Left ventricle myocardium inferior (tissue), 1 donor: ENCODE results near the gene OGFOD1. TPM values are rescaled to one million over a fixed set of nuclear protein-coding genes. Genes with fewer than 3 reads are reported as not detected.

ENCODE experiments used
- DNase-seq: peaks from one replicate; pipeline ENCODE4 v3.0.0-alpha.2; 2020
- H3K27ac ChIP-seq: fragments of 200-600 bp; replicated peaks from 2 replicates; pipeline ENCODE4 v1.8.0; 2021
- H3K27me3 ChIP-seq: fragments of 200-600 bp; 2 replicates; pipeline ENCODE4 v1.8.0; 2021; ENCODE audit warnings: low read depth
- H3K36me3 ChIP-seq: fragments of 200-600 bp; 2 replicates; pipeline ENCODE4 v1.8.0; 2021
- H3K4me1 ChIP-seq: fragments of 200-600 bp; 2 replicates; pipeline ENCODE4 v1.8.0; 2021
- H3K4me3 ChIP-seq: fragments of 200-600 bp; 2 replicates; pipeline ENCODE4 v1.8.0; 2021; ENCODE audit warnings: mild to moderate bottlenecking, moderate library complexity
- H3K9me3 ChIP-seq: fragments of 200-600 bp; replicated peaks from 2 replicates; pipeline ENCODE4 v1.8.0; 2021
- intact Hi-C: fragments of 100-400 bp; cut with micrococcal nuclease; formaldehyde crosslinking; loops from one replicate; pipeline ENCODE4 v1.11.0; 2022
- total RNA-seq: library from RNA; stranded (reverse); fragmentation: NEBNext Ultra II Directional; extraction: Animal tissue kit (Norgen Biotek cat#: 25700); gene quantifications from one replicate; pipeline ENCODE4 v1.2.1, GENCODE V29; 2021
- TF ChIP-seq, protein P1 (sequence below): fragments of 200-600 bp; IDR thresholded peaks from 2 replicates; pipeline ENCODE4 v1.8.0; 2021; ENCODE audit warnings: antibody characterized with exemption, mild to moderate bottlenecking, borderline replicate concordance
- donor health status: DM: no; HTN: yes; CAD: no; lungs with severe emphysema.

Gene OGFOD1
- total RNA-seq, 1 donor from 2014 or later = 35.4 TPM

DNA sequence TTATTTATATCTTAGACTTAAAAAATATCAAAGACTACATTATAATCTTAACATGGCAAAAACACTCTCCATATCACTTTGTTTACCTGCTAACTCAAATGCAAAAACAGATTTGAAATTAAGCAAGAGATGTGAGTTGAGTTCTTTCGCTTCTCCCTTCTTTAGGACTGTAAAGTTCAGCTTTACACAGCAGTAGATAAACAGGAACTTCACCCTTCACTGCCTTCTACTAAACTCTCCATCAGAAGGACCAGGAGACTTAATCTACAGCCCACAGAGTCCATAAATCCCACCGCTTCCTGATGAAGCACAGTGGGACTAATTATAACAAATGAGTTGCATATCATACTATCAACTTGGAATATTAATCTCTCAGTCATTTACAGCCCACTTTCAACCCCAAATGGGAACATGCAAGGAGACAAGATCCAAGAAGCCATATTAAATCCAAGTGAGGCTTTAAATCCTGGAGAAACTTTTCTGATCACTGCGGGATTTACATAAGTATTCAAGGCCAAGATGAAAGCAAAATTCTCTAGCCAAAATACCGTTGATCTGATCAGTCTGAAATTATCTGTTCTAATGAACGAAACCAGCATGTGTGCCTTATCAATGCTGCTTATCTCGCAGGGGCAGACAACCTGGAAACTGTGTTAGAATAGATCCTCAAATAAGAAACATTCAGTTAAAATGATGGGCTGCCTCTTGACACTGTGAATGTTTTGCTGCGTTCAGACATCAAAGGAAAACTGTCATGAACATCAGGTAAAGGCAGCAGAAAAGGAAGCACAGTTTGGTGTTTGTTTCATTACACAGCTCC, 27.6 kb upstream of the OGFOD1 start:
- Histone ChIP-seq H3K9me3 (no peaks in the 10 kb centered on the region), H3K27me3 (no peaks in the 10 kb centered on the region), H3K4me3 (peak overlapping the region; percentile 93), H3K27ac (peak overlapping the region; percentile 89), H3K4me1 (peaks cover 50% of the 10 kb centered on the region), H3K36me3 (no peaks in the 10 kb centered on the region)
- no peak for DNase-seq
- intact Hi-C loops = no loop called here
- TF ChIP-seq, protein P1, sequence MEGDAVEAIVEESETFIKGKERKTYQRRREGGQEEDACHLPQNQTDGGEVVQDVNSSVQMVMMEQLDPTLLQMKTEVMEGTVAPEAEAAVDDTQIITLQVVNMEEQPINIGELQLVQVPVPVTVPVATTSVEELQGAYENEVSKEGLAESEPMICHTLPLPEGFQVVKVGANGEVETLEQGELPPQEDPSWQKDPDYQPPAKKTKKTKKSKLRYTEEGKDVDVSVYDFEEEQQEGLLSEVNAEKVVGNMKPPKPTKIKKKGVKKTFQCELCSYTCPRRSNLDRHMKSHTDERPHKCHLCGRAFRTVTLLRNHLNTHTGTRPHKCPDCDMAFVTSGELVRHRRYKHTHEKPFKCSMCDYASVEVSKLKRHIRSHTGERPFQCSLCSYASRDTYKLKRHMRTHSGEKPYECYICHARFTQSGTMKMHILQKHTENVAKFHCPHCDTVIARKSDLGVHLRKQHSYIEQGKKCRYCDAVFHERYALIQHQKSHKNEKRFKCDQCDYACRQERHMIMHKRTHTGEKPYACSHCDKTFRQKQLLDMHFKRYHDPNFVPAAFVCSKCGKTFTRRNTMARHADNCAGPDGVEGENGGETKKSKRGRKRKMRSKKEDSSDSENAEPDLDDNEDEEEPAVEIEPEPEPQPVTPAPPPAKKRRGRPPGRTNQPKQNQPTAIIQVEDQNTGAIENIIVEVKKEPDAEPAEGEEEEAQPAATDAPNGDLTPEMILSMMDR = no peak

DNA sequence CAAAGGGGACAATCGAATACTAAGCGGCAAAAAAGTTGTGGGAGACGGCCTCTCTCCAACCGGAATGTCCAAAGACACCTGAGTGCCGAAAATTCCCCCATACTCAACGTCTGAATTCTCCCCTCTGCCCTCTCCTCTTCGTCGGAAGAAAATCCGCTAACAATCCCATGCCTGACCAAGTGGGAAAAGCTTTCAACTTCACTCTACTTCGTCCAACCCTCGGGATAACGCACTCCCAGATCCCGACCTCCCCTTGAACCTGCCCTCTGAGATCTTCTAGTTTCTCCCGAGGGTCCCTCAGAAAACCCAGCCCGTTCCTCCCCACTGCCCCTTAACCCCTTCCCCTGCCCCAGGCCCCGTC, 27.0 kb upstream of the OGFOD1 start:
- DNase-seq = no peak
- Histone ChIP-seq H3K4me1 (peaks cover 50% of the 10 kb centered on the region), H3K9me3 (no peaks in the 10 kb centered on the region), H3K27me3 (no peaks in the 10 kb centered on the region), H3K27ac (peak overlapping the region; percentile 89), H3K4me3 (peak overlapping the region; percentile 93), H3K36me3 (no peaks in the 10 kb centered on the region)
- TF ChIP-seq, protein P1 = no peak
- intact Hi-C loops = no loop called here

DNA sequence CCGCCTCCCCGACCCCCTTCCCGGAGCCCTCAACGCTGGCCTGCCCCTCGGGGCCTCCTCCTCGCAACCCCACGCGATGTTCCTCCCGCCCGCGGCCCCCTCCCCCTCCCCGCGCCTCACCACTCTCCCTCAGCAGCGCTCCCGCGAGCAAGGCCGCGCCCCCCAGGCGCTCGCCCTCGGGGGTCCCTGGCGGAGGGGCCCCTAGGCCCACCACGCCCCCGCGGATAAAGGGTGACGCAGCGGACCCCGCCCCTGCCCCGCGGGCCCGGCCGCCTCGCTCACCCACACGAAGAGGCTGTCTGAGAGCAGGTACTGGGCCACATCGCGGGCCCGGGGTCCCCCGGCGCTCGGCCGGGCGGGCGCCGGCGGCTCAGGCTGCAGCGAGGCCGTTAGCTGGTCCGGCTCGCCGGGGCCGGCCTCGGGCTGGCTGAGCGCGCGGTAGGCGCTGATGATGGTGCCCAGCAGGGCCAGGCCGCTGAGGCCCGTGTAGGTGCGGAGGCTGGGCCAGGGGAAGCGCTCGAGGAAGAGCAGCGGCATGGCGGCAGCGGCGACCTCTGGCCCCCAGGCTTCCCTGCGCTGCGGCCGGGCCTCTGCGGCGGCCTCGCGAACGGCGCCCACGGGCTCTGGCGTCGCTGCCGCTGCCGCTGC, 26.4 kb upstream of the OGFOD1 start:
- DNase-seq = peak; percentile 38
- Histone ChIP-seq H3K4me3 (peak overlapping the region; percentile 93), H3K9me3 (no peaks in the 10 kb centered on the region), H3K27me3 (no peaks in the 10 kb centered on the region), H3K4me1 (peaks cover 49% of the 10 kb centered on the region), H3K36me3 (peaks cover 1% of the 10 kb centered on the region), H3K27ac (peak overlapping the region; percentile 89)
- intact Hi-C loops = no loop called here
- TF ChIP-seq, protein P1 = no peak

DNA sequence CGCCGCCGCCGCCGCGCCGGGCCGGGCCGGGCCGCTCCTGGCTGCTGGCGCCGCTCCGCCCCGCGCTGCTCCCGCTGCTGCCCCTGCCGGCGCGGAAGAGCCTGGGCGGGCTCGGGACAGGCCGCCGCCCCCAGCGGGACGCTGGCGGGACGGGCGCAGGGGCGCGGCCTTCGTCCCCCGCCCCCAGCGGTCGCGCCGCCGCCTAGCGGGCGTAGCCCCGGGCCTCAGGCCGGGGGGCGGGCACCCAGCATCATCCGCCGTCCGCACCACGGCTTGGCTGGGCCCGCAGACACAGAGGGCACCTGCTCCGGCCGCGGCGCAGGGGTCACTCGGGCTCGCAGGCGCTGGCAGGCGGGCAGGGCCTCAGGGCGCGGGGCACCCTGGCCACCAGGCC, 25.9 kb upstream of the OGFOD1 start, which contains the start of gene AMFR:
Gene AMFR, minus strand, starts transcription at position 107 of the 394 bp plus-strand sequence. CDS start 218 bp downstream, outside the sequence.
- intact Hi-C loops = no loop called here
- H3K9me3 ChIP-seq = no peaks in the 10 kb centered on the region
- TF ChIP-seq, protein P1 = peak; percentile 72
- H3K36me3 ChIP-seq = peaks cover 6% of the 10 kb centered on the region
- H3K4me1 ChIP-seq = peaks cover 44% of the 10 kb centered on the region
- DNase-seq = peak; percentile 73
- H3K4me3 ChIP-seq = peak within 1 kb of the TSS; percentile 93
- no peaks in the 10 kb centered on the region for H3K27me3 ChIP-seq
- H3K27ac ChIP-seq = peak within 1 kb of the TSS; percentile 89

DNA sequence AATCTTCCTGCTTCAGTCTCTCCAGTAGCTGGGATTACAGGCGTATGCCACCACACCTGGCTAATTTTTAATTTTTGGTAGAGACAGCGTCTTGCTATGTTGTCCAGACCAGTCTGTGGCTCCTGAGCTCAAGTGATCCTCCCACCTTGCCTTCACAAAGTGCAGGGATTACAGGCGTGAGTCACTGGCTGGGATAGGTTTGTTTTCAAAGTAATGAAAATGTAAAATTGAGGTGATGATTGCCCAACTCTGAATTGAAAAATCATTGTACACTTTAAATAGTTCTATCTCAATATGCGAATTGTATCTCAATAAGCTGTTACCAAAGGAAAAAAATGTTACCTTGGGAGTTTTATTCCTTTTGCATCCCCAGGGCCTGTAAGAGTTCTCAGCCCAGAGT, 24.8 kb upstream of the OGFOD1 start:
- TF ChIP-seq, protein P1 = no peak
- DNase-seq = no peak
- H3K27me3 ChIP-seq = no peaks in the 10 kb centered on the region
- H3K36me3 ChIP-seq = peaks cover 16% of the 10 kb centered on the region
- intact Hi-C loops = no loop called here
- no peaks in the 10 kb centered on the region for H3K9me3 ChIP-seq
- H3K4me1 ChIP-seq = peaks cover 40% of the 10 kb centered on the region
- H3K4me3 ChIP-seq = no peak overlapping the region
- H3K27ac ChIP-seq = peak overlapping the region; percentile 88
